ENCODE data around the gene MBL2.

Gene MBL2

DNA sequence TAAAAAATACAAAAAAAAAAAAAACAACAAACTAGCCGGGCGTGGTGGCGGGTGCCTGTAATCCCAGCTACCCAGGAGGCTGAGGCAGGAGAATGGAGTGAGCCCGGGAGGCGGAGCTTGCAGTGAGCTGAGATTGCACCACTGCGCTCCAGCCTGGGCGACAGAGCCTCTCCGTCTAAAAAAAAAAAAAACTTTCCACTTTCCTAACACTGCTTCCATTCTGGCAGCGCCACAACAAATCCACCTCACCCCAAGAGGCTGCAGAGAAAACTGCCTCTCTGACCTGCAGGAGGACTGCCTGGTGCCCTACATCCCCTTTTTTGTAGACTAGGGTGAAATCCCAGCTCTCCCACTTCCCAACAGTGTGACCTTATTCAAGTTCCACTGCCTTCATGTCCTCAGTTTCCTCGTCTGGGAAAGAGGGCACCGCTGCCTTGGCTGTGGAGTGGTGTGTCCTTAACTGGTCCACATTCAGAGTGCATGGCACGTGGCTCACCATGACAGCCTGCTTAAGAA lies 2.6 kb upstream of the MBL2 start:
- no peak for ATAC-seq (ENCODE audit: low read depth)

DNA sequence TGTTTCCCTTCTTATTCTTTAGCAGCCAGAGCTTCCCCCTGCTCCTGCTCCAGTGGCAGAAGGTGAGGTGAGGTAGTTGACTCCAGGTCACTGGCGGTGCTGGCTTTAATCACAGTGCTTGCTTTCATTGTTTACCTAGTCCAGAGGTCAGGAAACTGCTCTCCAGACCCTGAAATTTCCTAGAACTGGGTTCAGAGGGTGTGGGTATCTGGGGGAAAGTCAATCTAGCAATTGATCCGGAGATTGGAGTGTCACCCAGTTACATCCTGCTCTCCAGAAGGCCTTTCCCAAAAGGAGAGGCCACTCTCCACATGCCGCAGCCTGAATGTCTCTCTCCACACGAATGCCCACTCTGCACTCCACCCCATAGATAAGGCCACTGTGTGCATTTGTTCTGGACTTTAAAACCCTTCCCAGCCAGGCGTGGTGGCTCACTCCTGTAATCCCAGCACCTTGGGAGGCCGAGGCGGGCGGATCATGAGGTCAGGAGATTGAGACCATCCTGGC lies 2.1 kb upstream of the MBL2 start:
- ATAC-seq (ENCODE audit: low read depth) (no peak), DNase-seq (ENCODE audit: low spot score) (no peak)
- no peaks in the 10 kb centered on the region for H3K27me3 ChIP-seq (ENCODE audit: insufficient read depth, poor library complexity, severe bottlenecking)
- H3K9me3 ChIP-seq (ENCODE audit: severe bottlenecking) = no peaks in the 10 kb centered on the region
- H3K27ac ChIP-seq (ENCODE audit: poor library complexity, severe bottlenecking) = no peak overlapping the region
- no peaks in the 10 kb centered on the region for H3K36me3 ChIP-seq (ENCODE audit: low read depth)
- no peaks in the 10 kb centered on the region for H3K4me1 ChIP-seq (ENCODE audit: insufficient read depth, poor library complexity, severe bottlenecking)
- TF ChIP-seq, protein P1, sequence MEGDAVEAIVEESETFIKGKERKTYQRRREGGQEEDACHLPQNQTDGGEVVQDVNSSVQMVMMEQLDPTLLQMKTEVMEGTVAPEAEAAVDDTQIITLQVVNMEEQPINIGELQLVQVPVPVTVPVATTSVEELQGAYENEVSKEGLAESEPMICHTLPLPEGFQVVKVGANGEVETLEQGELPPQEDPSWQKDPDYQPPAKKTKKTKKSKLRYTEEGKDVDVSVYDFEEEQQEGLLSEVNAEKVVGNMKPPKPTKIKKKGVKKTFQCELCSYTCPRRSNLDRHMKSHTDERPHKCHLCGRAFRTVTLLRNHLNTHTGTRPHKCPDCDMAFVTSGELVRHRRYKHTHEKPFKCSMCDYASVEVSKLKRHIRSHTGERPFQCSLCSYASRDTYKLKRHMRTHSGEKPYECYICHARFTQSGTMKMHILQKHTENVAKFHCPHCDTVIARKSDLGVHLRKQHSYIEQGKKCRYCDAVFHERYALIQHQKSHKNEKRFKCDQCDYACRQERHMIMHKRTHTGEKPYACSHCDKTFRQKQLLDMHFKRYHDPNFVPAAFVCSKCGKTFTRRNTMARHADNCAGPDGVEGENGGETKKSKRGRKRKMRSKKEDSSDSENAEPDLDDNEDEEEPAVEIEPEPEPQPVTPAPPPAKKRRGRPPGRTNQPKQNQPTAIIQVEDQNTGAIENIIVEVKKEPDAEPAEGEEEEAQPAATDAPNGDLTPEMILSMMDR (IDR thresholded peaks at IDR 0.05; ENCODE audit: poor library complexity, severe bottlenecking) = no peak
- no peak overlapping the region for H3K4me3 ChIP-seq (ENCODE audit: severe bottlenecking)

More for the DNA sequence above, 2.6 kb upstream of the MBL2 start:
- TF ChIP-seq, protein P1 (IDR thresholded peaks at IDR 0.05; ENCODE audit: poor library complexity, severe bottlenecking) = no peak
- no peaks in the 10 kb centered on the region for H3K4me1 ChIP-seq (ENCODE audit: insufficient read depth, poor library complexity, severe bottlenecking)
- no peak overlapping the region for H3K27ac ChIP-seq (ENCODE audit: poor library complexity, severe bottlenecking)
- H3K4me3 ChIP-seq (ENCODE audit: severe bottlenecking) = no peak overlapping the region
- H3K9me3 ChIP-seq (ENCODE audit: severe bottlenecking) = no peaks in the 10 kb centered on the region
- no peak for DNase-seq (ENCODE audit: low spot score)
- no peaks in the 10 kb centered on the region for H3K27me3 ChIP-seq (ENCODE audit: insufficient read depth, poor library complexity, severe bottlenecking)
- no peaks in the 10 kb centered on the region for H3K36me3 ChIP-seq (ENCODE audit: low read depth)

DNA sequence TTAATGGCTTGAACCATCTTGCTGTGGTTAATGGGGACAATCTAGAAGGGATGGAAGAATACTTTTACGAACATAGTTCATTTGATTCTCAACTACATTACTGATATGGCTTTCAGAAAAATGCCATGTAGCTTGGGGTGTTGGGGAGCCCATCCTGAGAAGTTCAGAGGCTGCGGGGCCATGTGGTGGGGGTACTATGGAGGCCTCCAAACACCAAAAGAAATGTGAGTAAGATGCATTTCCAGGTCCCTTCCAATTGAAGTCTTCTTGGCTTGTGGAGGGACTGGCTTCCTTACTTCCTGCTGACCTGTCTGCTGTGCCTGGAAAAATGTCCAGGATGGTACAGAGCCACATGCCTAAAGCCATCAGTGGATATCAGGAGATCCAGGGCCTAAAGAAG lies 1.6 kb upstream of the MBL2 start:
- H3K9me3 ChIP-seq (ENCODE audit: severe bottlenecking) = no peaks in the 10 kb centered on the region
- H3K27ac ChIP-seq (ENCODE audit: poor library complexity, severe bottlenecking) = no peak overlapping the region
- no peak for ATAC-seq (ENCODE audit: low read depth)
- H3K27me3 ChIP-seq (ENCODE audit: insufficient read depth, poor library complexity, severe bottlenecking) = no peaks in the 10 kb centered on the region
- H3K4me3 ChIP-seq (ENCODE audit: severe bottlenecking) = no peak overlapping the region
- DNase-seq (ENCODE audit: low spot score) = no peak
- H3K4me1 ChIP-seq (ENCODE audit: insufficient read depth, poor library complexity, severe bottlenecking) = no peaks in the 10 kb centered on the region
- no peaks in the 10 kb centered on the region for H3K36me3 ChIP-seq (ENCODE audit: low read depth)
- TF ChIP-seq, protein P1 (IDR thresholded peaks at IDR 0.05; ENCODE audit: poor library complexity, severe bottlenecking) = no peak

DNA sequence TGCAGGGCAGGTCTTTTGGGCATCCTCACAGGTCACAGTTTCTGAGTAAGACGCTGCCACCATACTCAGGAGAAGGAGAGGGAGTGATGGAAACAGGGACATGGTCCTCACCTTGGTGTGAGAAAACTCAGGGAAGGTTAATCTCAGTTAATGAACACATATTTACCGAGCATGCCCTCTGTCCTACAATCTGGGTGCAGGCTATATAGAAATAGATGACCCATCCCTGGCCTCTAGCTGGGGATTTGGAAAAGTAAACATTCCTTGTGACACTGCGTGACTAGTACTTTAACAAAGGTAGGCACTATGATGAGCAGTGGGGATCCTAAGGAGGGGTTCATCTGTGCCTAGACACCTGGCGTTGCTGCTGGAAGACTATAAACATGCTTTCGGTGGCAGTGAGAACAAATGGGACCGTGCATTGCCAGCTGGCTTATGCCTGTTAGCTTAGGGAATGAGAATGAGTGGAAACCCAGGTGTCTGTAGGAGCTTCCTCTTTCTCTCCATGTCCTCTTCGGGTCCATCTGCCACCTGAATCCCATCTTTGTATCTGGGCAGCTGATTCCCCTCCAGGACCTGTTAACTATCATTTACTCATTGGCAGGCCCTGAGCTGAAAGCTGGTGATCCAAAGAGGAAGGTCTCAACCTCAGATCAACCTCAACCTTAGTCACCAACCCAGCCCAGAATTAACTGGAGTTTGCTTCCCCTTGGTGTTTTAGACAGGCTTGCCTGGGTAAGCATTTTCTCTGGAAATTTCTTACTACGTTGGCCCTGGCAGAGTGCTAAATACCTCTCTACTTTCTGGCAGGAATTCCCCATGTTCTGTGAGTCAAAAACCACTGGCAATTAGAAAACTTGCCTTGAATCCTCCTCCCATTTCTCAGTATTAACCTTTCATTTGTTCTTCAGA lies 794 bp downstream of the MBL2 start:
- Histone ChIP-seq H3K27ac (ENCODE audit: poor library complexity, severe bottlenecking) (no peak overlapping the region), H3K27me3 (ENCODE audit: insufficient read depth, poor library complexity, severe bottlenecking) (no peaks in the 10 kb centered on the region), H3K4me1 (ENCODE audit: insufficient read depth, poor library complexity, severe bottlenecking) (no peaks in the 10 kb centered on the region), H3K9me3 (ENCODE audit: severe bottlenecking) (no peaks in the 10 kb centered on the region), H3K36me3 (ENCODE audit: low read depth) (no peaks in the 10 kb centered on the region), H3K4me3 (ENCODE audit: severe bottlenecking) (no peak overlapping the region)
- DNase-seq (ENCODE audit: low spot score) (no peak), ATAC-seq (ENCODE audit: low read depth) (no peak)
- TF ChIP-seq, protein P1 (IDR thresholded peaks at IDR 0.05; ENCODE audit: poor library complexity, severe bottlenecking) = no peak
